Gastroesophageal sphincter (tissue), 3 donors: ENCODE results near the gene MAN2A1.

Experiments used
- CTCF ChIP-seq, 4 experiments: fragments of 200-600 bp in 2 of 4; fragments of 450-650 bp in 2 of 4; sonication (generic) in 1 of 4; IDR thresholded peaks; one replicate each; pipeline ENCODE4 v1.5.1; 2017 to 2019; ENCODE audit warnings: antibody characterized with exemption in 4 of 4, mild to moderate bottlenecking in 2 of 4, moderate library complexity in 2 of 4
- POLR2A ChIP-seq, 2 donors: fragments of 450-650 bp; IDR thresholded peaks; one replicate each; pipeline ENCODE4 v1.6.1; 2017; ENCODE audit warnings: antibody characterized with exemption in 2 of 2, mild to moderate bottlenecking in 2 of 2, moderate library complexity in 1 of 2

DNA sequence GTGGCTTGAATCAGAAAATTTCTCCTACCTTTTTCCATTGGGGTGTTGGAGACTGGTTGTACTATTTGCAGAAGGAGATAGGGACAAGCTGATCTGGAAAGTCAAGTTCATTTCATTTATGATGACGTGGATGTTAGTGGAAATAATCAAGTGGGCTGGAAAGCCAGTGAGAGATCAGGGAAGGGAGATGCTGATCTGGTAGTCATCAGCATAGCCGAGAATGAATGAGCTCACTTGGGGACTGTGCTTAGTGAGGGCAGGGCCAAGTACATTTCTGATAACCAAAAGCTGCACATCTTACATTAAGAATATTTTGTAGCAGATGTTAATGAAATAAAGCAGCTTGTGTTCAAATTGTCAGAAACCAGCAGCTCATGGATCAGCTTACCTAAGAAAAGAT lies 12.1 kb downstream of the MAN2A1 start:
- TF ChIP-seq POLR2A (IDR thresholded peaks at IDR 0.05) (no peak), CTCF (IDR thresholded peaks at IDR 0.05) (no peak)
